Right kidney (tissue), 1 donor: ENCODE data around the gene MAPK9.
A peak's percentile ranks its signal among the peaks of the same experiment; 100 is the strongest.

Experiments
- DNase-seq: peaks from one replicate; pipeline ENCODE4 v3.0.0-alpha.2; 2016

MAPK9 gene

GRCh38 chr5:180296771-180297170 lies 4.9 kb upstream of the MAPK9 start:
- DNase-seq, result no peak

- DNase-seq, result no peak
Measured at GRCh38 chr5:180294913-180295555, 3.2 kb upstream of the MAPK9 start.

GRCh38 chr5:180294411-180294810 lies 2.5 kb upstream of the MAPK9 start:
- no peak for DNase-seq

GRCh38 chr5:180291234-180291940 lies 496 bp downstream of the MAPK9 start:
- DNase-seq, result peak; percentile 63

GRCh38 chr5:180290568-180291233 lies 1.2 kb downstream of the MAPK9 start:
- no peak for DNase-seq

- no peak for DNase-seq
Measured at GRCh38 chr5:180289966-180290365, 1.9 kb downstream of the MAPK9 start.

- DNase-seq, result no peak
Measured at GRCh38 chr5:180289433-180289832, 2.5 kb downstream of the MAPK9 start.

- no peak for DNase-seq
Measured at GRCh38 chr5:180287868-180288267, 4.0 kb downstream of the MAPK9 start.

- DNase-seq, result no peak
Measured at GRCh38 chr5:180287404-180287803, 4.5 kb downstream of the MAPK9 start.

GRCh38 chr5:180284149-180284548 lies 7.7 kb downstream of the MAPK9 start:
- no peak for DNase-seq

GRCh38 chr5:180283026-180283615 lies 8.8 kb downstream of the MAPK9 start:
- DNase-seq, result no peak

GRCh38 chr5:180282281-180282680 lies 9.6 kb downstream of the MAPK9 start:
- no peak for DNase-seq

GRCh38 chr5:180281706-180282105 lies 10.2 kb downstream of the MAPK9 start:
- no peak for DNase-seq

GRCh38 chr5:180274695-180275094 lies 17.2 kb downstream of the MAPK9 start:
- no peak for DNase-seq

GRCh38 chr5:180271221-180271620 lies 20.7 kb downstream of the MAPK9 start:
- no peak for DNase-seq

- DNase-seq, result no peak
Measured at GRCh38 chr5:180259260-180259611, 32.6 kb downstream of the MAPK9 start.

- DNase-seq, result no peak
Measured at GRCh38 chr5:180253036-180253824, 38.7 kb downstream of the MAPK9 start.

- DNase-seq, result no peak
Measured at GRCh38 chr5:180251887-180252286, 40.0 kb downstream of the MAPK9 start.

- no peak for DNase-seq
Measured at GRCh38 chr5:180251141-180251540, 40.7 kb downstream of the MAPK9 start.

- DNase-seq, result no peak
Measured at GRCh38 chr5:180250329-180250728, 41.6 kb downstream of the MAPK9 start.

- DNase-seq, result no peak
Measured at GRCh38 chr5:180241600-180241999, 50.3 kb downstream of the MAPK9 start.

- DNase-seq, result no peak
Measured at GRCh38 chr5:180238631-180239030, 53.3 kb downstream of the MAPK9 start.

GRCh38 chr5:180235846-180236245 lies 56.0 kb downstream of the MAPK9 start:
- no peak for DNase-seq
